H1 (cell line): Measurements from ENCODE around the gene DSE. TPM values are rescaled to one million over a fixed set of nuclear protein-coding genes. Genes with fewer than 3 reads are reported as not detected.

Experiments
- CTCF ChIA-PET: fragments of 300-600 bp; sonication (Branson Sonifier 250); formaldehyde crosslinking; loops from one replicate; lab custom pipeline; 2021; ENCODE audit not compliant: partially characterized antibody; lab: Charles Lee
- POLR2A ChIA-PET: fragments of 300-600 bp; sonication (Branson Sonifier 250); formaldehyde crosslinking; loops from one replicate; lab custom pipeline; 2021; ENCODE audit warnings: inconsistent platforms; ENCODE audit not compliant: partially characterized antibody; lab: Charles Lee
- DNase-seq, 2 experiments: peaks; one replicate each; pipeline versions ENCODE4 v3.0.0 to v3.0.0-alpha.2; 2010 to 2022; ENCODE audit warnings: low spot score in 2 of 2, low read depth in 1 of 2, mixed read lengths in 1 of 2
- FAIRE-seq: peaks from 2 replicates; lab custom pipeline; 2011; peaks lifted over from hg19 to GRCh38; lab: Jason Lieb, UNC
- H2AFZ ChIP-seq: 2 replicates; pipeline ENCODE4 v1.8.1; 2012; ENCODE audit warnings: low read length, inconsistent platforms
- H2AK5ac ChIP-seq: 2 replicates; pipeline ENCODE4 v1.6.1; 2013; ENCODE audit warnings: low read depth, low read length
- H2BK120ac ChIP-seq: replicated peaks from 2 replicates; pipeline ENCODE3; 2013; ENCODE audit warnings: low read depth, low read length, inconsistent platforms
- H2BK12ac ChIP-seq: 2 replicates; pipeline ENCODE4 v1.6.1; 2013; ENCODE audit warnings: low read depth, low read length
- H2BK15ac ChIP-seq: 2 replicates; pipeline ENCODE4 v1.6.1; 2013; ENCODE audit warnings: low read length
- H2BK20ac ChIP-seq: 2 replicates; pipeline ENCODE4 v1.6.1; 2013; ENCODE audit warnings: low read length
- H2BK5ac ChIP-seq: 2 replicates; pipeline ENCODE4 v1.6.1; 2013; ENCODE audit warnings: low read depth, low read length
- H3K14ac ChIP-seq: 2 replicates; pipeline ENCODE4 v1.6.1; 2013; ENCODE audit warnings: inconsistent platforms; ENCODE audit not compliant: insufficient read length
- H3K18ac ChIP-seq: 2 replicates; pipeline ENCODE4 v1.6.1; 2013; ENCODE audit warnings: low read length; ENCODE audit errors: extremely low read depth
- H3K23ac ChIP-seq: 2 replicates; pipeline ENCODE4 v1.6.1; 2013; ENCODE audit warnings: inconsistent platforms; ENCODE audit not compliant: insufficient read length
- H3K23me2 ChIP-seq: 2 replicates; pipeline ENCODE4 v1.6.1; 2013; ENCODE audit warnings: low read depth, low read length
- H3K27ac ChIP-seq: 2 replicates; pipeline ENCODE4 v1.6.1; 2011; ENCODE audit warnings: low read depth, low read length, inconsistent platforms
- H3K27me3 ChIP-seq, 4 experiments: replicated peaks in 1 of 4; 1 replicate in 1 of 4; 2 replicates in 3 of 4; pipeline versions ENCODE4 v1.6.1 to v1.8.1; 2011 to 2013; ENCODE audit warnings: low read length in 3 of 4, mild to moderate bottlenecking in 3 of 4, inconsistent platforms in 2 of 4, mixed read lengths in 2 of 4, moderate library complexity in 1 of 4; ENCODE audit not compliant: control insufficient read depth in 3 of 4, insufficient read depth in 3 of 4; ENCODE audit errors: extremely low read depth in 1 of 4
- H3K36me3 ChIP-seq, 4 experiments: 2 replicates each; pipeline versions ENCODE4 v1.6.1 to v1.8.1; 2011 to 2013; ENCODE audit warnings: mild to moderate bottlenecking in 4 of 4, low read length in 3 of 4, moderate library complexity in 2 of 4, control low read depth in 1 of 4, inconsistent platforms in 1 of 4; ENCODE audit not compliant: insufficient read depth in 4 of 4, control insufficient read depth in 2 of 4
- H3K4ac ChIP-seq: replicated peaks from 2 replicates; pipeline ENCODE3; 2013; ENCODE audit warnings: low read length, low read depth, mixed read lengths, inconsistent platforms; ENCODE audit not compliant: insufficient read length
- H3K4me1 ChIP-seq, 4 experiments: replicated peaks in 1 of 4; 1 replicate in 1 of 4; 2 replicates in 3 of 4; pipeline versions ENCODE4 v1.6.1 to v1.8.1; 2011 to 2013; ENCODE audit warnings: low read length in 3 of 4, inconsistent platforms in 2 of 4, mixed read lengths in 1 of 4; ENCODE audit not compliant: insufficient read depth in 4 of 4, control insufficient read depth in 3 of 4
- H3K4me2 ChIP-seq, 2 experiments: 2 replicates each; pipeline versions ENCODE4 v1.6.1 to v1.8.1; 2011 to 2013; ENCODE audit warnings: low read depth in 2 of 2, low read length in 2 of 2, control low read depth in 1 of 2, inconsistent platforms in 1 of 2, mild to moderate bottlenecking in 1 of 2; ENCODE audit not compliant: insufficient read depth in 1 of 2
- H3K4me3 ChIP-seq, 4 experiments: fragments of 200-600, 300-600 bp in 1 of 4; sonication (generic), shearing (Covaris generic), sonication (Bioruptor Twin) in 1 of 4; 2 replicates each; pipeline versions ENCODE4 v1.5.1 to v1.8.1; 2011 to 2016; ENCODE audit warnings: low read length in 4 of 4, low read depth in 3 of 4, control low read depth in 2 of 4, inconsistent platforms in 2 of 4, mild to moderate bottlenecking in 2 of 4, mixed read lengths in 1 of 4, moderate library complexity in 1 of 4; ENCODE audit not compliant: insufficient read depth in 2 of 4; ENCODE audit errors: extremely low read depth in 1 of 4
- H3K56ac ChIP-seq: replicated peaks from 2 replicates; pipeline ENCODE3; 2013; ENCODE audit warnings: low read depth, mild to moderate bottlenecking, mixed read lengths, low read length, inconsistent platforms; ENCODE audit not compliant: insufficient read length
- H3K79me1 ChIP-seq: 2 replicates; pipeline ENCODE4 v1.6.1; 2013; ENCODE audit warnings: low read depth, low read length, control low read depth
- H3K79me2 ChIP-seq, 2 experiments: 2 replicates each; pipeline versions ENCODE4 v1.6.1 to v1.8.1; 2012 to 2013; ENCODE audit warnings: low read length in 2 of 2, mild to moderate bottlenecking in 2 of 2, inconsistent platforms in 1 of 2; ENCODE audit not compliant: insufficient read depth in 2 of 2, control insufficient read depth in 1 of 2
- H3K9ac ChIP-seq, 4 experiments: replicated peaks in 1 of 4; 1 replicate in 1 of 4; 2 replicates in 3 of 4; pipeline versions ENCODE4 v1.6.1 to v1.8.1; 2011 to 2013; ENCODE audit warnings: low read depth in 3 of 4, low read length in 3 of 4, control low read depth in 2 of 4, mild to moderate bottlenecking in 2 of 4, moderate library complexity in 2 of 4, inconsistent platforms in 1 of 4; ENCODE audit errors: extremely low read depth in 1 of 4
- H3K9me3 ChIP-seq, 2 experiments: 2 replicates each; pipeline versions ENCODE4 v1.6.1 to v1.8.1; 2012 to 2013; ENCODE audit warnings: mild to moderate bottlenecking in 2 of 2, moderate library complexity in 2 of 2, control low read depth in 1 of 2, inconsistent platforms in 1 of 2, low read depth in 1 of 2, low read length in 1 of 2, mixed read lengths in 1 of 2; ENCODE audit not compliant: insufficient read depth in 2 of 2
- H4K20me1 ChIP-seq, 2 experiments: replicated peaks in 1 of 2; 2 replicates each; pipeline versions ENCODE3 to v1.8.1; 2011 to 2013; ENCODE audit warnings: inconsistent platforms in 2 of 2, low read length in 2 of 2, mild to moderate bottlenecking in 1 of 2; ENCODE audit not compliant: insufficient read depth in 2 of 2, control insufficient read depth in 1 of 2
- H4K5ac ChIP-seq: 2 replicates; pipeline ENCODE4 v1.6.1; 2013; ENCODE audit warnings: low read length, low read depth, mixed read lengths, inconsistent platforms; ENCODE audit not compliant: insufficient read length
- H4K8ac ChIP-seq: 2 replicates; pipeline ENCODE4 v1.8.0; 2013; ENCODE audit warnings: mild to moderate bottlenecking, moderate library complexity, low read length, inconsistent platforms; ENCODE audit not compliant: insufficient read depth; ENCODE audit errors: extremely low read depth
- H4K91ac ChIP-seq: replicated peaks from 2 replicates; pipeline ENCODE3; 2013; ENCODE audit warnings: low read length, mixed read lengths, inconsistent platforms; ENCODE audit not compliant: insufficient read length
- CHD2 ChIP-seq: IDR thresholded peaks from 2 replicates; pipeline ENCODE4 v1.6.1; 2012; ENCODE audit warnings: low read length, improper control_type of control experiment
- CTBP2 ChIP-seq: IDR thresholded peaks from 2 replicates; pipeline ENCODE4 v1.7.0; 2011; ENCODE audit warnings: borderline replicate concordance, mild to moderate bottlenecking, moderate library complexity, mixed read lengths, low read length; ENCODE audit not compliant: insufficient read depth, insufficient read length
- GABPA ChIP-seq: IDR thresholded peaks from 2 replicates; pipeline ENCODE4 v1.6.1; 2011; ENCODE audit warnings: mild to moderate bottlenecking, low read length, moderate library complexity, borderline replicate concordance; ENCODE audit not compliant: insufficient read depth
- HDAC6 ChIP-seq: IDR thresholded peaks from one replicate; pipeline ENCODE4 v1.7.1; 2012; ENCODE audit warnings: low read depth, mild to moderate bottlenecking, inconsistent platforms, low read length, moderate library complexity
- JUN ChIP-seq: IDR thresholded peaks from 2 replicates; pipeline ENCODE4 v1.6.1; 2011; ENCODE audit warnings: low read depth, mild to moderate bottlenecking, improper control_type of control experiment, low read length
- NANOG ChIP-seq: IDR thresholded peaks from 2 replicates; pipeline ENCODE4 v1.6.1; 2011; ENCODE audit warnings: low read length, low read depth, mild to moderate bottlenecking, inconsistent platforms; ENCODE audit not compliant: insufficient read depth, poor library complexity, severe bottlenecking
- POLR2A ChIP-seq, 2 experiments: IDR thresholded peaks; 1 replicate in 1 of 2; 2 replicates in 1 of 2; pipeline ENCODE4 v1.6.1; 2011; ENCODE audit warnings: low read depth in 2 of 2, low read length in 2 of 2, mild to moderate bottlenecking in 2 of 2; ENCODE audit errors: control extremely low read depth in 1 of 2
- RAD21 ChIP-seq, 2 experiments: IDR thresholded peaks in 1 of 2; conservative IDR thresholded peaks in 1 of 2; 2 replicates each; pipeline ENCODE4 v1.6.1; 2011; ENCODE audit warnings: low read depth in 2 of 2, low read length in 2 of 2, improper control_type of control experiment in 1 of 2, inconsistent platforms in 1 of 2, mild to moderate bottlenecking in 1 of 2, moderate library complexity in 1 of 2
- RNF2 ChIP-seq: fragments of 200-900, 300-1000 bp; sonication (generic); IDR thresholded peaks from 2 replicates; pipeline ENCODE4 v1.7.1; 2016; ENCODE audit warnings: borderline replicate concordance, low read depth, mild to moderate bottlenecking, antibody characterized with exemption, low read length; ENCODE audit not compliant: poor library complexity, severe bottlenecking; ENCODE audit errors: missing control alignments
- RXRA ChIP-seq: IDR thresholded peaks from 2 replicates; pipeline ENCODE4 v1.6.1; 2011; ENCODE audit warnings: low read depth, mild to moderate bottlenecking, low read length, moderate library complexity; ENCODE audit not compliant: insufficient read depth
- SIX5 ChIP-seq: IDR thresholded peaks from 2 replicates; pipeline ENCODE4 v1.6.1; 2011; ENCODE audit warnings: mild to moderate bottlenecking, low read depth, low read length
- SP2 ChIP-seq: IDR thresholded peaks from 2 replicates; pipeline ENCODE4 v1.6.1; 2012; ENCODE audit warnings: mild to moderate bottlenecking, low read length, inconsistent platforms
- SUZ12 ChIP-seq: fragments of 200-600 bp; sonication (generic); IDR thresholded peaks from 2 replicates; pipeline ENCODE4 v1.6.1; 2012; ENCODE audit warnings: mild to moderate bottlenecking, inconsistent platforms, low read length, moderate library complexity, mixed read lengths
- TBP ChIP-seq: IDR thresholded peaks from 2 replicates; pipeline ENCODE4 v1.6.1; 2011; ENCODE audit warnings: low read depth, low read length, improper control_type of control experiment
- WGBS, 2 experiments: shearing (Covaris generic) in 1 of 2; methylation state at CpG; one replicate each; pipeline versions ENCODE4 v1.1.6 to v1.1.7; 2013 to 2015; ENCODE audit warnings: low lambda C conversion rate in 2 of 2, mixed read lengths in 2 of 2, inconsistent platforms in 1 of 2, low coverage in 1 of 2, missing lambda C conversion rate in 1 of 2; ENCODE audit not compliant: insufficient replicate concordance in 2 of 2, insufficient coverage in 1 of 2, insufficient read length in 1 of 2; ENCODE audit errors: extremely low coverage in 1 of 2, missing lambda C conversion rate in 1 of 2; 5-methylcytosine and 5-hydroxymethylcytosine counted together
- polyA plus RNA-seq, 7 experiments: library from polyadenylated mRNA; depleted of rRNA in 3 of 7; stranded (reverse) in 5 of 7; unstranded in 2 of 7; fragments of >200 nt in 5 of 7; fragments of 200-250 nt in 2 of 7; gene quantifications; 1 replicate in 5 of 7; 2 replicates in 1 of 7; 4 replicates in 1 of 7; pipeline versions ENCODE4 v1.2.1 to v1.2.3, GENCODE V29; 2011 to 2013; ENCODE audit warnings: missing spikeins in 2 of 7, mixed read lengths in 2 of 7
- total RNA-seq: library from RNA; stranded (reverse); fragmentation: NEBNext Ultra II Directional; extraction: Animal tissue kit (Norgen Biotek cat#: 25700); gene quantifications from 2 replicates; pipeline ENCODE4 v1.2.1, GENCODE V29; 2021

DSE gene
- total and polyA plus RNA-seq, 2 of the 8 experiments (the other 6 are each of a cell fraction or from before 2014, with no cell fraction given): 32.5 to 94.4 TPM

- Histone ChIP-seq H3K9me3 (no peaks in the 10 kb centered on the region), H3K18ac (no peak overlapping the region), H3K4me1 (peaks cover 0 to 5% (median 2%) of the 10 kb centered on the region in 4 experiments; a peak in 3 of 7 replicates), H3K23me2 (peaks cover 4% of the 10 kb centered on the region; the same call in 1 of the 2 replicates), H4K5ac (no peak overlapping the region), H2BK12ac (no peak overlapping the region), H2AK5ac (no peak overlapping the region), H2BK15ac (no peak overlapping the region), H3K4ac (no peak overlapping the region), H2BK5ac (no peak overlapping the region), H4K91ac (no peak overlapping the region), H3K56ac (no peak overlapping the region), H3K23ac (no peak overlapping the region), H3K14ac (no peak overlapping the region), H3K79me1 (no peaks in the 10 kb centered on the region), H3K4me2 (no peak overlapping the region), H3K27me3 (no peaks in the 10 kb centered on the region), H2AFZ (no peak overlapping the region), H3K79me2 (no peaks in the 10 kb centered on the region), H3K36me3 (no peaks in the 10 kb centered on the region), H2BK20ac (no peak overlapping the region), H4K20me1 (no peaks in the 10 kb centered on the region), H3K4me3 (no peak overlapping the region), H2BK120ac (no peak overlapping the region), H3K27ac (no peak overlapping the region), H4K8ac (no peak overlapping the region), H3K9ac (no peak overlapping the region)
- DNase-seq (no peak), FAIRE-seq (no peak)
- POLR2A ChIA-PET: no interaction called here
- WGBS, 2 experiments: 82% methylated on average over 2 of the region's 2 CpGs; no CpG with 5 or more reads in 1 of the 2 experiments
- CTCF ChIA-PET: interaction anchor here (1.2 kb wide), 1 partner anchor 9 kb away, joined by 3 read pairs; no protein-coding TSS in a partner anchor
- TF ChIP-seq JUN (no peak), SP2 (no peak), CTBP2 (no peak), GABPA (no peak), HDAC6 (no peak), CHD2 (no peak), TBP (no peak), NANOG (no peak), RNF2 (no peak), SUZ12 (no peak), SIX5 (no peak), RXRA (no peak), POLR2A (IDR thresholded peaks at IDR 0.05; ENCODE audit: control extremely low read depth in 1 of 2, low read depth in 2 of 2, low read length in 2 of 2) (no peak), RAD21 (IDR thresholded peaks at IDR 0.05 in 1 of 2, conservative IDR thresholded peaks at IDR 0.05 in 1 of 2; ENCODE audit: low read depth in 2 of 2, low read length in 2 of 2) (no peak)
Measured at GRCh38 chr6:116365743-116366142, 5.0 kb upstream of the DSE start.
